Measurements from ENCODE around the gene SBNO1.
"Not testable (repeated sequence)": the region's sequence is repeated elsewhere in the genome, so short reads cannot be mapped to it uniquely, and the experiment has no call there.

Gene SBNO1

GRCh38 chr12:123369229-123369628 lies 4.6 kb upstream of the SBNO1 start:
- DNase-seq (ENCODE audit: low read depth), result no peak
- H3K4me3 ChIP-seq (replicated peaks; ENCODE audit: low read depth, low read length), result no peak overlapping the region
- no peak for TF ChIP-seq CTCF (IDR thresholded peaks at IDR 0.05; ENCODE audit: low read length, missing control alignments)

DNA sequence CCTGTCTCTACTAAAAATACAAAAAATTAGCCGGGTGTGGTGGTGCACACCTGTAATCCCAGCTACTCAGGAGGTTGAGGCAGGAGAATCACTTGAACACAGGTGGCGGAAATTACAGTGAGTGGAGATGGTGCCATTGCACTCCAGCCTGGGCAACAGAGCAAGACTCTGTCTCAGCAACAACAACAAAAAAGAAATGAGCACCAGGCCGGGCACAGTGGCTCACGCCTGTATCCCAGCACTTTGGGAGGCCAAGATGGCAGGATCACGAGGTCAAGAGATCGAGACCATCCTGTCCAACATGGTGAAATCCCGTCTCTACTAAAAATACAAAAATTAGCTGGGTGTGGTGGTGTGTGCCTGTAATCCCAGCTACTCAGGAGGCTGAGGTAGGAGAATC lies 3.8 kb upstream of the SBNO1 start:
- DNase-seq (ENCODE audit: low read depth); H3K4me3 ChIP-seq (replicated peaks; ENCODE audit: low read depth, low read length): not testable (repeated sequence)

- no peak for DNase-seq (ENCODE audit: low read depth)
- H3K4me3 ChIP-seq (replicated peaks; ENCODE audit: low read depth, low read length), result no peak overlapping the region
- no peak for TF ChIP-seq CTCF (IDR thresholded peaks at IDR 0.05; ENCODE audit: low read length, missing control alignments)
Measured at GRCh38 chr12:123367511-123367910, 2.9 kb upstream of the SBNO1 start.

DNA sequence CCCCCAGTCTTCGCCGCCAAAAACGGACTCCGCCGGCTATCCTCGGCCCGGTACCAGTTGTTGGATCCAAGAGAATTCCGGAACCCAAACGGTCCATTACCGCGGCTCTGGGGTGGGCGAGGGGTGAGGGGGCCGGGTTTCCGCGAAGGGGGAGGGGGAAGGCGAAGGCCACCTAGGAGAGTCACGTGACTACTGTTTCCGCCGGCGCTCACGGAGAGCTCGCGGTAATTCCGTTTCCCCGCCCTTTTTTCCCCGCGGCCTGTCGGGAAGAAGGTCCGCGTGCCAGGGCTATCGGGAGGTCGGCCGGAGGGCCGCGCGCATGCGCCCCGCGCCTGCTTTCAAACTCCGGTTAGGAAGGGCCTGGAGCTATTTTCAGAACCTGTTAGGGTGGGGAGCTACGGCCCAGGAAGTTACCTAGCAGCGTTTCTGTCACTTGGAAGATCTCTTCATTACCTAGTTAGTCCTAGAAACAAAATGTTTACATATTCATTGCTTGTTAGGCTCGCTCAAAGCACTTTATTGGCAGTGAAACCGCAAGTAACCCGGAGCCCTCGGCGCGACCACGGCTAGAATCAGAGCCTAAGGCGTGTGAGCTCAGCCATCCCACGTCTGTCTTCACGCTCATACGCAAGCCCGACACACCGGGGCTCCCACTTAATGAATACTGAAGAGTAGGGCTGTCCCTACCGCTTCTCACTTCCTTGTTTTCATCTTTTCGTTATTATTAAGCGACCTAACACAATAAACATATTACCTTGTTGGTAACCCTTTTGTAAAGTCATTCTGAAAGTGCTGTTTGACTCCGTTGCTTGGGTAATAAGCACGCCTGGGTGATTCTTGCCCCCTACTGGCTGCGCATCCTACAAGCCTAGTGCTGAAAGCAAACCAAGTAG lies 624 bp upstream of the SBNO1 start:
- TF ChIP-seq CTCF (IDR thresholded peaks at IDR 0.05; ENCODE audit: low read length, missing control alignments), result peak; percentile 96
- H3K4me3 ChIP-seq (replicated peaks; ENCODE audit: low read depth, low read length), result peak overlapping the region; percentile 89
- DNase-seq (ENCODE audit: low read depth), result peak; percentile 99

DNA sequence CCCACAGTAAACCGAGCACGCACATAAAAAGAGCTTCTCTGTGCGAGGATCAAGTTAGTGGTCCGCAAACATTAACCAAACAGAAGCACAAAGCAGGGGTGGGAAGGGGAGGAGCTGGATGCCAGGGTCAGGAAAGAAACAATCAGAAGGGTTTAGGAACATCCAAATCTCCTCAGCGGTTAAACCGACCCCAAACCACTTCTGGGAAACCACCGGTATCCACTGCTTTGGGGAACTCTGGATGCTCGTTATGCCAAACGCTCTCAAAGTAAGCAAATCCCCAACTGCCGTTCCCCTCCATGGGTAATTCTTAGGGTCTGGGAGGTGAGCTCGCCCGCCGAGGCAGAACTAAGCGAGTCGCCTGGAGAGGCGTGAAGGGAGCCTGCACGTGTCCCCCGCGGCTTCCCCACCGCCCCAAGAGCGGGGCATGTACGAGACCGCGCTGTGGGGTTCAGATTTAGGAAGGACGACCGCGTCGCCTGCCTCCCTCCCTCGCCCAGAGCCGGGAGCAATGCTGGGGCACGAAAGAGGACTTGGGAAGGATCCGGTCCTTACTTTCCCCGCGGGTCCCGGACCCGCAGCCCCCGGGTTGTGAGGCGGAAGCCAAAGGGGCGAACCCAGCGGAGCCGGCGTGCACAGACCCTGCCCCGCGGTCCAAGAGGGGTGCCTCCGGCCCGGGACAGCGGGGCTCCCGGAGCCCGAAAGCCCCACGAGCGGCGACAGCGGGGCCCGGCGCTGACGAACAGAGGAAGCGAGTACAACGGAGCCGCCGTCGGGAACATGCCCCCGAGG lies 711 bp downstream of the SBNO1 start:
- DNase-seq (ENCODE audit: low read depth), result no peak
- peak overlapping the region; percentile 89 for H3K4me3 ChIP-seq (replicated peaks; ENCODE audit: low read depth, low read length)
- no peak for TF ChIP-seq CTCF (IDR thresholded peaks at IDR 0.05; ENCODE audit: low read length, missing control alignments)

- peak; percentile 19 for DNase-seq (ENCODE audit: low read depth)
- no peak for TF ChIP-seq CTCF (IDR thresholded peaks at IDR 0.05; ENCODE audit: low read length, missing control alignments)
- peak overlapping the region; percentile 89 for H3K4me3 ChIP-seq (replicated peaks; ENCODE audit: low read depth, low read length)
Measured at GRCh38 chr12:123363390-123363739, 1.3 kb downstream of the SBNO1 start.

DNA sequence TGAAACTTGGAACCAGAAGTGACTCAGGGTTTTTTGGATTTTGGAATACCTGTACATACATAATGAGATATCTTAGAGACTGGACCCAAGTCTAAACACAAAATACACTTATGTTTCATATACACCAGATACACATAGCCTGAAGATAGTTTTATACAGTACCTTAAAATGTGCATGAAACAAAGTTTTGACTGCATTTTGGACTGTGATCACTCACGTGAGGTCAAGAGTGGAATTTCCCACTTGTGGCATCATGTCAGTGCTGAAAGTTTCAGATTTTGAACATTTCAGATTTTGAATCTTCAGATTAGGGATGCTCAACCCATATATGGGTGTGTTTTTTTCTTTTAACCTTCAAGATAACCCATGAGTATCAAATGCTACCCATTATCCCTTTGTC lies 6.6 kb downstream of the SBNO1 start:
- H3K4me3 ChIP-seq (replicated peaks; ENCODE audit: low read depth, low read length), result no peak overlapping the region
- TF ChIP-seq CTCF (IDR thresholded peaks at IDR 0.05; ENCODE audit: low read length, missing control alignments), result no peak
- no peak for DNase-seq (ENCODE audit: low read depth)

Measured in fibroblast of pulmonary artery (primary cell).